HG03442 (cell line): ENCODE results near the gene BRPF1.
A peak's percentile ranks its signal among the peaks of the same experiment; 100 is the strongest.
"Not testable (repeated sequence)": the region's sequence is repeated elsewhere in the genome, so short reads cannot be mapped to it uniquely, and the experiment has no call there.

Source experiments
- ATAC-seq: cut with Tn5 transposase; IDR thresholded peaks from one replicate; pipeline ENCODE4 v1.9.1; 2021; ENCODE audit warnings: mild to moderate bottlenecking, moderate library complexity; ENCODE audit not compliant: unreplicated experiment

Gene BRPF1

DNA sequence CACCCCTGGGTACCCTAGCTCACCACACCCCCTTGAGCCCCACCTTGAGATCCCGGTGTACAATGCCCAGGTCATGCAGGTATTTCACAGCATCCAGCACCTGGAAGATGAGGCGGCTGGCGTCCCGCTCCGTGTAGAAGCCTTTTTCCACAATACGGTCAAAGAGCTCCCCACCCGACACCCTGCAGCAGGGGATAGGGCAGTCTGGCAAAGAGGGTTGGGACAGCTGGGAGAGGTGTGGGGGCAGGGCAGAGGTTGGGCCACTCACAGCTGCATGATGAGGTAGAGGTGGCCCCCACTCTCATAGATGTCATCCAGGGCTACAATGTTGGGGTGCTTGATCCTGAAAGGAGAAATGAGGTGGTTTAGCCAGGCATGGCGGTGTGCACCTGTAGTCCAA lies 31.3 kb downstream of the BRPF1 start:
- no peak for ATAC-seq

DNA sequence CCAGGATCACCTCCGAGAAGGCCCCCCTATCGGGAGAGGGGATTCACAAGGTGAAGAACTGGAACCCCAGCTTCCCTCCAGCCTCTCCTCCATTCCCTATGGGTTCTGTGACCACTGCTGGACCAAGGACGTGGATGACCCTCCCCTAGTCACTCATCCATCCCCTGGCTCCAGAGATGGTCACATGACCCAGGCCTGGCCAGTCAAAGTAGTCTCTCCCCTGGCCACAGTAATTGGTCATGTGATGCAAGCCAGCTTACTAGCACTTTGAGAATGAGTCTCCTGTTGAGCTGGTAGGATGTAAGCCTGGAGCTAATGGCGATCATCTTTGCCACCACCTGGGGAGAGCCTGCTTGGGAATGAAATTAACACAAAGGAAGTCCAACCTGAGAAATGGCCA lies 34.3 kb downstream of the BRPF1 start:
- no peak for ATAC-seq

DNA sequence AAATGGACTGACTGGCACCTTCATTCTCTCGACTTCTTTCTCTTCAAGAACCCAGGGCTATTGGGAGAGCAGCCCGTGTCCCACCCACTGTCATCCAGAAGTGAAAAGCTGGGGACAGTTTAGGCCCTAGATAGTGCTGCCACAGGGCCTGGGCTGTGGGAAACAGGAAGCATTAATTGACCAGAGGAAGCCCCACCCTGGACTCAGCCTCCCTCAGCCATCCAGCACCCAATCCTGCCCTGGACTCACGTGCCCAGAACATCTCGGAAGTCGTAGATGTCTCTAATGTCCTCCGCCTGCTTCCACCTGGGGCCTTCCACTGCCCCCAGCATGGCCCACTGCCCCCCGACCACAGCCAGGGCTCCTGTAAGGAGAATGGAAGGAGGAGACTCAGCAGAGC lies 35.9 kb downstream of the BRPF1 start:
- no peak for ATAC-seq

DNA sequence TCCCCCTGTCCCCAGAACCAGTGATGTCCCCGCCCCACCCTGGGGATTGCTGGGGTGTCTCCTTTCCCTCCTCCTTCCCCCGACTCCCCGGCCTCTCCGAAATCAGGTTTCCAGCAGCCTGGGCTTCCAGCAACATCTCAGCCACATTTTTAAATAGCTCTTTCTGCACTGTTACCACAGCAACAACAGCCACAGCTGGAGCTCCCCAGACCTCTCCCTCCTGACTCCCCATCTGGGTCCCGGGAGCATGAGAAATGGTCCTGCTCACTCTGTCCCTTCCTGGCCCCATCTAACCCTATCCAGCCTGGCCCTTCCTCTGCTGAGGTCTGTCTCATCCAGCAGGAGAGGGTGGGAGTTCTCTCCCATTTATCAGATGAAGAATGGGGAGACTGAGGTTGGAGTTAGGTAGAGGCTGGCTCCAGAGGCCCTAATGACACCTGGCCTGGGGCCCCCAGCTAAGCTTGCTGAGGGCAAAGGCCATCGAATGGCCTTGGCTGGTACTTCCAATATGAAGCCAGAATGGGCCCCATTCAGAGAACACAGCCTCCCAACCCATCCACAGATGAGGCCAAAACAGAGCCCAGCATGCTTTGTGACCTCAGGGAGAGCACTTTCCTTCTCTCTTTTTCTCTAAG lies 36.7 kb downstream of the BRPF1 start:
- ATAC-seq = no peak

DNA sequence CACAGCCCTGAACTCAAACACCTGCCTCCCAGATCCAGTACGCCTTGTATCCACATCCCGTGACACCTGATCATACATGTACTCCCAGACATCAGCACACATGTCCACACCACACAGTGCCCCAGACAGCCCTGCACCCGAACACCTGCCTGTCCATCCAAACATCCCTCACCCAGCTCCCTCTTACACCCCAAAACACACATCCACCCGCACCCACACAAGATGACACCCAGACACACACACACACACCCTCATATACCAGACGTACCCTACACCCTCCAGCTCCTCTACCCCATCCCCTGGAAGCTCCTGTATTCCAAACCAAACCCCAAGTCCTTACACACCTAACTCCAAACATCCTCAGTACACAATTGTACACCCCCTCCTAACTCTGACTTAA lies 37.5 kb downstream of the BRPF1 start:
- ATAC-seq = no peak

DNA sequence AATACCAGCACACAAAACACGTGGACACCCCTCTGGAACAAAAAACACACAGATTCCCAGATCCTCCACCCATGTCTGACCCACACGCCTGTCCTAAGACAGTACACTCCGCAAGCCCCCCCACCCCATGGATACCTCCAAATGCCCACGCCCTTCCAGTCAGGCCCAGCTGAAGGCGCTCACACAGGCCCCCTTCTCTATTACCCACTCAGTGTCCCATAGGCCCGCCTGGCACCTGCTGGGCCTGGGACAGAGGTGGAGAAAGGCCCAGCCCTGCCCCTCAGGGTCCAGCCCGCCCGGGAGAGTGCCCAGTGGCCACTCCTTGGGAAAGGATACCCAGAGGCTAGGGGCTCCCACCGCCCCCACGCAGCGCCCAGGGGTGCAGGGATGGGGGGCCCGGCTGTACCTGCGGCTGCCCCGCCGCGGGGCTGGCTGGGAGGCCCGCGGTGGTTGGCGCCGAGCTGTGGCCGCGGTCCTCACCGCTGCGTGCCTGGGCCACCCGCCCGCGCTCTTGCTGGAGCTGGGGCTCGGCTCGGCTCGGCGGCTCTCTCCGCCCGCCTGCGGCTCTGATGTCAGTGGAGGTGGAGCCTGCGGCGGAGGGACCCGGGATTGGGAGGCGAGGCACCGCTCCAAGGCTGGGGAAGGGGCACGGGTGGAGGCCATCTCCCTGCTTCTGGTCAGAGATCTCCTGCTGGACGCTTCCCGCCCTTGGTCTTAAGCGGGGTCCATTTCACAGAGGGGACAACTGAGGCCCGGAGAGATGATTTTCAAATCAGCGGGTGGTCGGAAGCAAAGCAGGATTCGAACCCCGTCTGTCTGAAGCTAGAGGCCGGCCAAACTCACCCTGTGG lies 38.1 kb downstream of the BRPF1 start, which contains the start of gene CAMK1:
CAMK1 (minus strand) TSS at position 522 of the 850 bp plus-strand sequence. CDS start 2,198 bp downstream, outside the sequence.
- ATAC-seq = peak; percentile 74

DNA sequence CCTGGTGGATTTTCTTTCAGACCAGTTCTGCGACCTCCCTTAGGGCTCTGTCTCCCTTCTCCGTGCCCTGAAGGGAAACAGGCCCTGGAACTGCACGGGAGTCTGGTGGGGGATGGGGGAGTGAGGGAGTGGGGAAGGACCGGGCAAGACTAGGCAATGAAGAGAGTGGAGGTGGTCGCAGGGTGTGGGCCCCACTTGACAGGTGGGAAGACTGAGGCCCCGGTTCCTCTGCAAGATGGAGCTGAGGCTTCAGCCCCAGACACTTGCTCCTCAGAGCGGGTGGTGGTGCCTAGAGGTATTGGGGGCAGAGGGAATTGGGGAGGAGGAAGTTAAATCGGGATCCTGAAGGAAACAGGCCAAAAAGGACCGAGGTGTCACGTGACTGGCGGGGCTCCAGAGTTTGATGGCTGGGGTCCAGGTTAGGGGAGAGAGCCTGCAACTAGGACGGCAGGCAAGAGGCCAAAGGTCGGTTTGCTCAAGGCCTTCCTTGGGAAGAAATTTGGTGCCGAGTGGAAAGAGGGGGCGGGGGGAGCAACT lies 38.8 kb downstream of the BRPF1 start:
- ATAC-seq = no peak

DNA sequence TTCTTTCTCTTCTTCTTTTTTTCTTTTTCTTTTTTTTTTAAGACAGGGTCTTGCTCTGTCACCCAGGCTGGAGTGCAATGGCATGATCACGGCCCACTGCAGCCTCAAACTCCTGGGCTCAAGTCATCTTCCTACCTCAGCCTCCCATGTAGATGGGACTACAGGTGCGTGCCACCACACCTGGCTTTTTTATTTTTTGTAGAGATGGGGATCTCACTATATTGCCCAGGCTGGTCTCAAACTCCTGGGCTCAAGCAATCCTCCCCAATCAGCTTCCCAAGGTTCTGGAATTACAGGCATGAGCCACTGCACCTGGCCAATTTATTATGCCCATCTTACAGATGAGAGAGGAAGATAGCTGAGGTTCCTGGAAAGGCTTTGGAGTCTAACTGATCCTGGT lies 39.5 kb downstream of the BRPF1 start:
- ATAC-seq = not testable (repeated sequence)

DNA sequence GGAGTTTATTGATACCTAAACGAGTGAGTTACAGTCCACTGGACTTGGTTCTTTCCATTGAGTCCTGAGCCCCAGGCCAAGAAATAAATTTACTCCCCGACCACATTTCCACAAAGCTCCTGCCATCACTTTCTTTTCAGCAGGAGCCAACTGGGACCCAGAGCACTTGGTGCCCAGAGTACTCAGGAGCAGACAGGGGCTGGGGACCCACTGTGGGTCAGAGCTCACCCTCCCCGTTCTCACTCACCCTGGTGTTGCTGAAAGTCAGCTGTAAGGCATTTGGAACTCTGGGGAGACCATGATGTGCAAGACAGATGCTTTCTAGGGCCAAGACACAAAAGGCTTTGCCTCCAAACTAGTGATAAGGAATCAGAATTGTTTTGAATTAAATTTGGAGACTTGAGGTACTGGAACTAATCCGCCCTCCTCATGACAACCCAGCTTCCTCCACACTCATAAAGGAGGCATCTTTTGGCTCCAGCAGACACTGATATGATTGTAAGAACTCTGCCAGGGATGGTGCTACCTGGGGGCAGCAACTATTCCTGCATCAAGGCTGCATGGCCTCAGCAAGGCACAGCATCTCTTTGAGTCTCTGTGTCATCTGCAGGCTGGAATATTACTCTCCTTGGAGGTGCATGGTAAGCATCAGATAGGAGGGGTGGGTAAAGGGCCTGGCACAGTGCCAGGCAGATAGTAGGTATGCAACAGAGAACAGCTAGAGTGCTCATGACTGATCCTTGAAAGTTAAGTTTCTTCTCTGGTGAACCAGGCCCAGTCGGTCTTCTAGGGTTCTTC lies 45.6 kb downstream of the BRPF1 start:
- ATAC-seq = no peak

DNA sequence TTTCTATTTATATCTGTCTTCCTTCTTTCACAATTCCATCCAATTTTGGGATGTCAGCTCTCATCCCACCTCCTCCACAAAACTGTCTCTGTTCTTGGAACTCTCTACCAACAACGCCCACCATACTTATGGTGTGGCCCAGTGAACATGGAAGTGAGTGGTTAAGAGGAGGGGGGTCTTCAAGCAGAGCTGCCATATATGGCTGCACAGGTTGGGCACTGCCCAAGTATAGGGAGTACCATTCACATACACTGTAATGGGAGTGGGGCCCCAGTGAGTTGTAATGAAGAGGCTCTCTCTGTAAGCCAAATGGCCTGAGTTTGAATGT lies 46.1 kb downstream of the BRPF1 start:
- ATAC-seq = no peak

DNA sequence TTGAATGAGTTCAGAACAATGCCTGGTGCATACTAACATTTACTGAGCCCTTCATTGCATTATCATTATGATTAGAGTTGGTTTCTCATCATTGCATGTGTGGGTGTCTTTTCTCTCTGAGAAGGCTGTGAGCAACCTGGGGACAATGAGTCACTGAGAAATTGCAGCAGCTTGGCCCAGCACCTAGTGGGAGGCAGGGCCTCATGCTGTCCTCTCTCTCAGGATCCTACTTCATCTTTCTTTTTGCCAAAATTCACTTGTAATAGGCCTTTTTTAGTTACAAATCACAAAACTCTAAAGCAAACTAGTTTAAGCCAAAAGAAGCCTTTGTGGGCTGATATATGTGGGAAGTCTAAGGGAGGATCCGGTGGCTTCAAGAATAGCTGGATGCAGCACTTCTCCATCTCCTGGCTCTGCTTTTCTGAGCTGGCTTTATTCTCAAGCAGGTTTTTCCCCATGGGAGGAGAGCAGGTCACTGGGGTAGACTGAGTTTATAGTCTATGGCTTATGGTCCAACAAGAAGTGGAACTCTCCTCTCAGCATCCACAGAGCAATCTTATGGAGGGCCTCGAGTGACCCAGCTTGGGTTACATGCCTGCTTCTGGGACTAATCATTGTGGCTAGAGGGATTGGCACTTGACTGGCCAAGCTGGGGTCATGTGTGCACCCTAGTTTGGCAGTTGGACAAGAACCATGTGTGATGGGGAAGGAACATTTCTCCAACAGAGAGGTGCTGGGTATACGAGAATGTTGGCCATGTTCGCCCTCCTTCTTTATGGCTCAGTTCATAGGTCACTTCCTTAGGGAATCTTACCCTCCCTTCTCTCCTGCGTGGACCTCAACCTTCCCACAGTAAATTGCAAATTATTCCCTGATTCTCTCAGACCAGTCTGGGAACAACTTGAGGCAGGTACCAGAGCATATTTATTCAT lies 46.9 kb downstream of the BRPF1 start:
- no peak for ATAC-seq

DNA sequence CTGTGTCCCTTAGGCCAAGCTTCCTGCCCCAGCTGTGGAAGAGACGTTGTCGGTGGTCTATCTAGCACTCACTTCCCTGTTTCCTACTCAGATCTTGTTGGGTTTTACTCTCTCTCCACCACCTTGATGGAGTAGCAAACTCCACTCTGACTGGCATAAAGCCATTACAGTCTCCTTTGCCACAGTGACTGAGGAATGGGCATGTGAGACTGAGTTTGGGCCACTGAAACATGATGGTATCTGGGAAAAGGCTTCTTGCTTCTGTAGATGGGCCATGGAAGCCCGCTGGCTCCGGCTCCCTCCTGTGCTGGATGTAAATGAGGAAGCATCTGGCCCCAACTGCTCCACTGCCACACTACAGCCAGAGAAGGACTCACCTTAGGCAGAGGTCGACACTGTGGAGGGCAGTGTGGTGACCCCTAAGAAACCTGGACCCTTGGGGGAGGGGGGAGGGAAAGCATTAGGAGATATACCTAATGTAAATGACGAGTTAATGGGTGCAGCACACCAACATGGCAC lies 47.6 kb downstream of the BRPF1 start:
- ATAC-seq = no peak

DNA sequence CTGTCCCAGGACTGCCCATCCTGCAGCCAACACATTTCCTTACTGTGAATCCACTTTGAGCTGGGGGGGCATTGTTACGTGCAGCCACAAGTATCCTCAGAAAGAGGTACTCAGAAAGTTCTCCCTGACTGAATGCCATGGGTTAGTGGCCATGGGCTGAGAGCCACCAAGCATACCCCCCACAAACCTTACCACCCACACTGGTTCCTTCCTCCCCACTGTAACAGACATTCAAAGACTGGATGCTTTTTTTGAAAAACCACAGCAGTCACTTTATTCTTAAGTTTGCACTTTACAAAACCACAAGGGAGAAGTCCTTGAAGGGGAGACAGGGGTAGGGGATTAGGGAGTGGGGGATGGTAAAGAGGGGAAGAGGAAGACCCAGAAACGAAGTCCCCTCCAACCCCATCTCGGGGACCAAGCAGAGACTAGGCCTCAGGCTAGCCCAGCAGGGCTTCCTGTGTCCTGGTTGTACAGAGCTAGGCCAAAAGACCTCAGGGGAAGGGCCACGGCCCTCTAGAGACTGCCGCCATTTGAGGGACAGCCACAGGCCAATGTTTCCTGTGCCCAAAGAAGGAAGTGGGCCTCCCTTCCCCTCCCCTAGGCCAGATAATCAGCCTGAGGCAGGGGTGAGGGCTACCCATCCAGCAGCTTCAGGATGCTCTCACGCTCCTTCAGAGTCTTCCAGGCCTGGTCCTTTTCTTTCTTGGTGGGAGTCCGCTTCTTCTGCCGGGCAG lies 48.4 kb downstream of the BRPF1 start:
- peak; percentile 61 for ATAC-seq

DNA sequence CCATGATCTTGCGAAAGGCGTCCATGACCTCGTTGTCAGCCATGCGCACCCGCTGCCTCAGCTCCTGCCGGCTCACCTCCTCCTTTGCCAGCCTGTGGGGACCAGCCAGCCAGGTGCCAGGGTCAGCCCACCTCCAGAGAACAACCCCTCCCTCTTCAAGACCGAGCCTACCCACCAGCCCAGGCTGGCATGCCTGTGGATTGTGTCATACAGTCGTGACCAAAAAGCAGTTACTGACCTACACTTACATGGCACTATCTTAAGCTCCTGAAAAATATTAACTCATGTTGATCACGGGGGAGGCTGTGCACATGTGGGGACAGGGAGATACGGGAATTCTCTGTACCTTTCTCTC lies 48.9 kb downstream of the BRPF1 start:
- no peak for ATAC-seq

DNA sequence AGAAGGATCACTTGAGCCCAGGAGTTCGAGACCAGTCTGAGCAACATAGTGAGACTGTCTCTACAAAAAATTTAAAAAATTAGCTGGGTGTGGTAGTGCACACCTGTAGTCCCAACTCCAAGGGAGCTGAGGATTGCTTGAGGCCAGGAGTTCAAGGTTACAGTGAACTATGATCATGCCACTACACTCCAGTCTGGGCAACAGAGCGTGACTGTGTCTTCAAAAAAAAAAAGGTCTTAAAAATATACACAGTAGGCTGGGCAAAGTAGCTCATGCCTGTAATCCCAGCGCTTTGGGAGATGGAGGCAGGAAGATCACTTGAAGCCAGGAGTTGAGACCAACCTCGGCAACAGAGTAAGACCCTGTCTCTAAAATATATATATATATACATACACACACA lies 49.4 kb downstream of the BRPF1 start:
- ATAC-seq = no peak

DNA sequence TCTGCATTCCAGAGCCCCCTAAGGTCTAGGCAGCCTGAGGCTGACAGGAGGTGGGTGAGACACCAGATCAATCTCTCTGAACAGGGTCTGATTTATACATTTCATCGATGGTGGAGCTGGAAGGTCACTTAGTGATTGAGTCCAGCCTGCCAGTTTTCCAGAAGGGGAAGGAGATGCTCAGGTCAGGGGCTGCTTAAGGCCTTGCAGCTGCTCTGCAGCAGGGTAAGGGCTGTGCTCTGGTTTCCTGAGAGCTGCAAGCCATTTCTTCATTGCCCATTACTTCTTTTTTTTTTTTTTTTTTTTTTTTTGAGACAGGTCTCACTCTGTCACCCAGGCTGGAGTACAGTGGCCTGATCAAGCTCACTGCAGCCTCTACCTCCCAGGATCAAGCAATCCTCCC lies 50.0 kb downstream of the BRPF1 start:
- no peak for ATAC-seq

DNA sequence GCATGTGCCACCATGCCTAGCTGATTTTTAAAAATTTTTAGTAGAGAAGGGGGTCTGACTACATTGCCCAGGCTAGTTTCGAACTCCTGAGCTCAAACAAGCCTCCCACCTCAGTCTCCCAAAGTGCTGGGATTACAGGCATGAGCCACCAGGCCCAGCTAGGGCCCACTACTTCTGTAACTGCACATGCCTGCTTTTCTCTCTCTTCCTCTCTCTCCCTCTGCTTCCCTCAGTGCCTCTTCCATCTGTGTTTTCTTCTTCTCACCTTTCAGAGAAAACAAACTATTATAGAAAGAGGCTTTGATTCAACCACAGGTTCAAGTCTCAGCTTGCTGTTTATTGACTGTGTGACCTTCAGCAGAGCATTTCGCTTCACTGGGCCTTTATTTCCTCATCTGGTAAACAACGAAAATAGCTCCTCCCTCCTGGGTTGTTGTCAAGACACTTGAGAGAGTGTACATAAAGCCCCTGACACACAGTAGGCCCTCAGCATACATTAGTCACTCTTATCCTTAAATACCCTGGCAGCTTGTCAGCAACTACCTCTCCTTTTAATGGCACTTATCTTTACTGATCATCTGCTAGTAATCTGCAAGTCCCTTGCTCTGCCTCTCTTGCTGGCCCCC lies 50.6 kb downstream of the BRPF1 start:
- ATAC-seq = no peak

DNA sequence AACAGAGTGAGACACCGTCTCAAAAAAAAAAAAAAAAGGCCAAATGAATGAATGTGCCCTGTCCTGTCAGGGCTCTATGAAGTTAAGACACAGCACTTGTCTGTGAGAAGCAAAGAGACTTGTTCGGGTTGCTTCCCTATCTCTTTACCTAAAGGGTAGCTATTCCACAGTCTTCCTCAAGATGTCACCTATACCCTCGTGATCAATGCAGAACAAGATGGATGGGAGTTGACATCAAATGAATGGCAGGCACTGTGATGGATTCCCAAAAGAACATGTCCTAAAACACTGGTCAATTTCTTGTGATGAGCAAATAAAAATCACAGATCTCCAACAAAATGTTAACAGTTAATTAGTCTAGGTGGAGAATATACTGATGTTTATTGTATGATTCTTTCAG lies 51.2 kb downstream of the BRPF1 start:
- ATAC-seq = no peak

DNA sequence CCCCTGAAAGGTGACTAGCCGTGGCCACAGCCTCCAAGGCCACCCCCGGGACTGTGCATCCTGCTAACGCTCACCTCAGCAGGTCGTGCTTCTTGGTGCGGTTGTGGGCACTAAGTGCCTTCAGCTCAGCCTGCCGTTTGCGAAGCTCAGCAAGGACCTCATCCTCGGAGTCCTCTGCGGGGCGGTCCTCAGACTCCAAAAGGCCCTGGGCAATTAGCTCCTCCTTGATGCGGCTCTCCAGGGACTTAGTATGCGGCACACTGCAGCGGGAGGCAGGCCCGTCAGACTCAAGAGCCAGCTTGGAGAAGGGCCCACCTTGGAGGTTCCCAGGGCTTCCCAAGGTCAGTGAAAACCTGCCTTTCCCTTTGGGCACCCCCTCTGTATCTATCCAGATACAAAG lies 52.4 kb downstream of the BRPF1 start:
- ATAC-seq = no peak
